ENCODE measurements around the gene CAMTA1.

DNA sequence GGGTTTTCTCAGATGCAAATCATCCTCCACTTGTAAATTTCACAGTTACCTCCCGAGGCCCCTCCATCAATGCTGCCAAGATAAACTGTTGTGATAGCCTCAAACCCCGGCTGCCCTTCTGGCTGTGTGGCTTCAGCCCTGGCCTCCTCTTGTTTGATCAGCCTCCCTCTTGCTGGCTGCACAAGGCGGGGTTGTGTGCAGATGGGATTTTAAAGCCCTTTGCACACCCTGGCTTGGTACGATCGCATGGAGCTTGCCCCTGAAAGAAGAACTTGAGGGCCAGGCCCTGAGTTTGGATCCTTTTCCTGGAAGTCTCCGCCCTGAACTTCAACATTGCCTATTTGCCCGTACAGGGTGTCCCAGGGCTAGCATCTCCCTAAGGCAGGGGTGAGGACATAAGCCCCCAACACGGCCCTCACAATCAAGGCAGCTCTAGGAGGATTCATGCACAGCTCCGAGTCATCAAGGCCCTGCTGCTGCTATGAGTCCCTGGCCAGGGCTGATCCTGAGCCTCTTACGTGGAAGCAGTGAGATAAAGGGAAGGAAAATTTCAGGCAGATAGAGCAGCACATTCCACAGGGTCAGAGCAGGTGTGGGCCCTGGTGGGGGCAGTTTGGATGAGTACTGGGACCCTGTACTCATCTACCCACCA lies 804.6 kb downstream of the CAMTA1 start:
- TF ChIP-seq, protein P1, sequence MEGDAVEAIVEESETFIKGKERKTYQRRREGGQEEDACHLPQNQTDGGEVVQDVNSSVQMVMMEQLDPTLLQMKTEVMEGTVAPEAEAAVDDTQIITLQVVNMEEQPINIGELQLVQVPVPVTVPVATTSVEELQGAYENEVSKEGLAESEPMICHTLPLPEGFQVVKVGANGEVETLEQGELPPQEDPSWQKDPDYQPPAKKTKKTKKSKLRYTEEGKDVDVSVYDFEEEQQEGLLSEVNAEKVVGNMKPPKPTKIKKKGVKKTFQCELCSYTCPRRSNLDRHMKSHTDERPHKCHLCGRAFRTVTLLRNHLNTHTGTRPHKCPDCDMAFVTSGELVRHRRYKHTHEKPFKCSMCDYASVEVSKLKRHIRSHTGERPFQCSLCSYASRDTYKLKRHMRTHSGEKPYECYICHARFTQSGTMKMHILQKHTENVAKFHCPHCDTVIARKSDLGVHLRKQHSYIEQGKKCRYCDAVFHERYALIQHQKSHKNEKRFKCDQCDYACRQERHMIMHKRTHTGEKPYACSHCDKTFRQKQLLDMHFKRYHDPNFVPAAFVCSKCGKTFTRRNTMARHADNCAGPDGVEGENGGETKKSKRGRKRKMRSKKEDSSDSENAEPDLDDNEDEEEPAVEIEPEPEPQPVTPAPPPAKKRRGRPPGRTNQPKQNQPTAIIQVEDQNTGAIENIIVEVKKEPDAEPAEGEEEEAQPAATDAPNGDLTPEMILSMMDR (conservative IDR thresholded peaks at IDR 0.05; ENCODE audit: low read length) = no peak
- TF ChIP-seq EZH2phosphoT487 (IDR thresholded peaks at IDR 0.05; ENCODE audit: borderline replicate concordance, low read depth, low read length) = no peak
